LHCN-M2 (cell line): Measurements from ENCODE around the gene NANOS1. TPM values are rescaled to one million over a fixed set of nuclear protein-coding genes. Genes with fewer than 3 reads are reported as not detected.
A peak's percentile ranks its signal among the peaks of the same experiment; 100 is the strongest.

Experiments used
- DNase-seq: peaks from one replicate; pipeline ENCODE4 v3.0.0-alpha.2; 2012; ENCODE audit warnings: low read depth
- polyA plus RNA-seq: library from polyadenylated mRNA; unstranded; fragments of >200 nt; gene quantifications from one replicate; pipeline ENCODE4 v1.2.1, GENCODE V29; 2012; ENCODE audit warnings: missing spikeins
- total RNA-seq: library from RNA; depleted of rRNA; stranded (reverse); fragments of >200 nt; gene quantifications from 2 replicates; pipeline ENCODE4 v1.2.3, GENCODE V29; 2014; rRNA removed

NANOS1 gene
- total RNA-seq, result 0.45 and 0.98 TPM in 2 replicates
- polyA plus RNA-seq, result 0.53 TPM

GRCh38 chr10:119029613-119030420 is at the start of gene NANOS1:
Gene NANOS1 (plus strand): TSS chr10:119029714. CDS start chr10:119029802, 88 bp downstream.
- no peak for DNase-seq

DNA sequence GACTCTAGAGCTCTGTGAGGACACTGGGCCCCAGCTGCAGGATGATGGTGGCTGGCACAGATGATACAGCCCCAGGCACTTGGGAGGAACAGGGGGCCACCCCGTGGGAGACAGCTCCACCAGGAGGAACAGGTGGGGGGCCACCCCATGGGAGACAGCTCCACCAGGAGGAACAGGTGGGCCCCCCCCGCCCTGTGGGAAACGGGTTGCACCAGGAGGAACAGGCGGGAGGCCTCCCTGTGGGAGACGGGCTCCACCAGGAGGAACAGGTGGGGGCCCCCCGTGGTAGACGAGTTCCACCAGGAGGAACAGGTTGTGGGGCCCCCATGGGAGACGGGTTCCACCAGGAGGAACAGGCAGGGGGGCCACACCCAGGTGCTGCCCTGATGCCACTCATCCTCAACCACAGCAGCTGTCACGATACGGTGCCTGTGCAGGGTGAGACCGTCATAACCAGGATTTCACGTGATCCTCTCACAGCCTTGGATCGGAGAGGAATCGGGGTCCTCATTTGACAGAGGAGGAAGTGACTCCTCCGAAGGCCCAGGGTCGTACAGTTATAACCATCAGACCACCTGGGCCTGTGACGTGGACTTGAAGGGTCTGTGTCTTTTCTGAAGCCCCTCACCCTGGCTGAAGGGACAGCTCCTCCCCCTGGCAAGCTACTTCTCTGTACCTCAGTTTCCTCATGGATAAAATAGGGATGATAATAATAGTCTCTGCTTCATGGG is 49.2 kb upstream of the NANOS1 start:
- DNase-seq, result no peak

DNA sequence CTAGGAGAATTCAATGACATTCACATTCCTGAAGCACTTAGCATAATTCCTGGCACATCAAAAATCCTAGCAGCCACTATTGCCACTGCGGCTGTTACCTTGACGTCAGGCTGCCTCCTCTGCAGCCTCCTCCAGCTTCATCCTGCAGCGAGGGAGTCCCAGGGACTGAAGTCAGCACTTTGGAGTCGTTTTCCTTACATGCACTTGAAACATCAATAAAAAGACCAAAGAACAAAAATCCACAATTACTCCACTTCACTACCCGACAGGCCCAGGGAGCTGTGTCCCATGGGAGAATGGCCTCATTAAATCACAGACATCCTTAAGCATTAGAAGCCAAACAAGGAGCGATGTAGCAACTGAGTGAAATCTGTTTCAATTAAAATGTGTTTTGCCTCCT is 48.6 kb upstream of the NANOS1 start:
- no peak for DNase-seq

DNA sequence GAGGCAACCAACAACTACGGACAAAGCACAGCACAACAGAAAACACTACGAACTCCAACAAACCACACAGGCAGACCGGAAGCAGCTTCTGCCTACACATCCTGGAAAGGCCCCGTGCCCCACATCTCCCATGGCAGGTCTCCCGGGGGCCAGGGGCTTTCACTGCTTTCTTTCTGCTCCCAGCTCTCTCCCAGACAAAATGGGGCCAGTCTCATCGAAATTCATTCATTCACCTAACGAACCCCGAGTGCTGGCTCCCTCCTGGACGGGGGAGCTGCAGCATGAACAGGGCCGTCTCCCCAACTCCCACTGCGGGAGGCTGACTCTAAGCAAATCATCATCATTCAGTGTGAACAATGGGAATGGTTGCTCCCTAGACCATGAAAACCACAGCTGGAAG is 47.6 kb upstream of the NANOS1 start:
- DNase-seq, result no peak

- no peak for DNase-seq
Observed at GRCh38 chr10:118982366-118982765, 47.1 kb upstream of the NANOS1 start.

GRCh38 chr10:118983263-118983662 is 46.3 kb upstream of the NANOS1 start:
- peak; percentile 44 for DNase-seq

GRCh38 chr10:118985576-118985975 is 43.9 kb upstream of the NANOS1 start:
- DNase-seq, result no peak

GRCh38 chr10:118986815-118987790 is 42.4 kb upstream of the NANOS1 start:
- DNase-seq, result no peak

- DNase-seq, result no peak
Observed at GRCh38 chr10:118990326-118990725, 39.2 kb upstream of the NANOS1 start.

DNA sequence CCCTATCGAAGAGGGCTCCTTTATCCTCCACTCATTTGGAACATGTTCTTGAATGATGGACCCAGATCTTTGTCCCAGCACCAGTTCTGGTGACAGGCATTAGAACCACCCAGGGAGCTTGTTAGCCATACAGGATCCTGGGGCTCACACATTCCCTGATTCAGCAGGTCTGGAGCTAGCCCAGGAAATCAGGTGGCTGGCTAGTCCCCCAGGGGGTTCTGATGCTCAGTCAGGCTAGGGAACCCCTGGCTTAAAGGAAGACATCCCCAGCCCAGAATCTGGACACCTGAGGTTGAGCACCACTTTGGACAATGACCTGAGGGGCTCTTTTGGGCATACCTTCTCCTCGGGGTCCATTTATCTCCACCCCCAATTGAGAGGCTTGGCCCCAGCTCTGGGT is 37.0 kb upstream of the NANOS1 start:
- DNase-seq, result no peak

DNA sequence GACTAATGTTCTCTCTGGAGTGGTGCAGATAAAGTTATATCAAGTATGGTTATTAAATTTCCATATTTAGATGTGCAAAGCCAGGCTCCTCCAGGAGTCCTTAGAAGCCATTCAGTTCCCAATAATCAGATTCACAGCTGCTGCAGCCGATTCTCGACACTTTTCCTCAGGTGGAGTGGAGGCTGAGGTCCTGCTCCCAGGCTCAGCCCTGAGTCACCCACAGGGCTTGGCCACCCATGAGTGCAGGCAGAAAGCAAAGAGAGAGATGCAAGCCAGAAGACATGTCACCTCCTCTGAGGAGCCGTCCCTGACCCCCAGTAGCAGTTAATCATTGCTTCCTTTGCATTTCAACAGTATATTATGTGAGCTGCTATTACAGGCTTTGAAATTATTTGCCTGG is 36.3 kb upstream of the NANOS1 start:
- DNase-seq, result no peak

DNA sequence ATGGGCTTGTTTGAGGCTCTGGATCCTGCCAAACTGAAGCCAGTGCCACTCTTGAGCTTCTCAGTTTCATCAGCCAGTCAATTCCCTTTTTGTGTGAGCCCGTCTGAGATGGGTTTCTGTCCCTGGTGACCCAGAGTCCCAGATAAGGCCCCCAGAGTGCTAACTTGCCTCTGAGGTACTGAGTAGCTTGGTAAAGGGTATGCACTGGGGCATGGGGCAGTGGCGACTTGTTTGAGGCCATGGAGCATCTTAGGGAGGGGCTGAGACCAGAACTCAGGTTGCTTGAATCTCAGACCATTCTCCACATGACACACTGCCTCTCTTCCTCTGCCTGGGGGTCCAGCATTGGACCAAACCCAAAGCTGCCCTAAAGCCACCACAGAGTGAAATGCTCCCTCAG is 35.2 kb upstream of the NANOS1 start:
- DNase-seq, result no peak

- no peak for DNase-seq
Observed at GRCh38 chr10:118995739-118996138, 33.8 kb upstream of the NANOS1 start.

DNA sequence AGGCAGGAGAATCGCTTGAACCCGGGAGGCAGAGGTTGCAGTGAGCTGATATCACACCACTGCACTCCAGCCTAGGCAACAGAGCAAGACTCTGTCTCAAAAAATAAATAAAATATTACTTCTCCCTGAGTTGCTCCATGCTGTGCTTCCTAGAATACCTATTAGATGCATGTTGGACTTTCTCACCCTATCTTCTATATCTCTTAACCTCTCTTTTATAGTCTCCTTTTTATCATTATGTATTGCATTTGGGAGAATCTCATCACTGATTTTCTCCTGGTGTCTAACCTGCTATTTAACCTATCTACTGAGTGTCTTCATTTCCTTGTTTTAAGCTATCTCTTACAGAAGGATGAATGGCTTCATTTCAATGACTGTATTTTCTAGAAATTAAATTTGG is 32.1 kb upstream of the NANOS1 start:
- no peak for DNase-seq

- DNase-seq, result no peak
Observed at GRCh38 chr10:118998183-118998582, 31.3 kb upstream of the NANOS1 start.

DNA sequence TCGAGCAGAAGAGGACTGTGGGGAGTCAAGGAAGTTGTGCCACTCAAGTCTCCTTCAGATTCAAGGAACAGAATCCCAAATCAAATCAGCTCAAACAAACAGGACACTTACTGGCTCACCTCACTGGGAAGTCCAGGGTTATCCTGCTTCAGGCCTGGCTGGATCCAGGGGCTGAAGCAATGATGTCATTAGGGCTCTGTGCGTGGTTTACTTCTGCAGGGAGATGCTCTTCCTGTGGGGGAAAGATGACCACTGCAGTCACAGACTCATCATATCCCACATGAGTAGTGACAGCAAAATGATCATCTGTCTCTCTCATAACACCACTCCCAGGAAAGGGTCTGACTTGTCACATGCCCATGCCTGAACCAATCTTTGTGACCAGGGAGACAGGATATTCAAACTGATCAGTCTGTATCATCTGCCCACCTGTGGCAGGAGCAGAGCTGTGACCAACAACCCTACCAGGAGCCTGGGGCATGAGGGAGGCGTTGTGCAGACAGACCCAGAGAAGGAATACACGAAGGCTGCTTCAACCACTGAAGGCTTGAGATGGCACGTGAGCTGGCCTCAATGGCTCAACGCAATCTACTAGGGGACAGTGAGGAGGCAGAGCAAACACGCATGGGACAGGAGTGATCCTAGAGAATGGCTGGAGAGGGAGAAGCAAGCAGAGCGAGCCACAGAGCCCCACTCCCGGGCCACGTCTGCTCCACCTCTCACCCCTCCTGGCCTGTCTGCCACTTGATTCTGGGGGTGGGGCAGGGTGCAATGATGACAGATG is 27.6 kb upstream of the NANOS1 start:
- no peak for DNase-seq

- no peak for DNase-seq
Observed at GRCh38 chr10:119003572-119004289, 25.8 kb upstream of the NANOS1 start.

GRCh38 chr10:119005362-119006043 is 24.0 kb upstream of the NANOS1 start:
- DNase-seq, result no peak

GRCh38 chr10:119006451-119007210 is 22.9 kb upstream of the NANOS1 start:
- DNase-seq, result peak; percentile 94
